SKM-1 (cell line): ENCODE measurements around the gene HAGH.

Source experiments
- DNase-seq: peaks from one replicate; lab custom pipeline; 2025; ENCODE audit not compliant: unreplicated experiment; lab: John Stamatoyannopoulos, UW

HAGH gene

GRCh38 chr16:1763521-1764511, 62.8 kb downstream of the HAGH start:
- no peak for DNase-seq

- DNase-seq: no peak
Measured at GRCh38 chr16:1762879-1763520, 63.6 kb downstream of the HAGH start.

- DNase-seq: no peak
Measured at GRCh38 chr16:1762196-1762878, 64.3 kb downstream of the HAGH start.

GRCh38 chr16:1761751-1762150, 64.9 kb downstream of the HAGH start:
- DNase-seq: no peak

- DNase-seq: no peak
Measured at GRCh38 chr16:1760911-1761310, 65.7 kb downstream of the HAGH start.

GRCh38 chr16:1759511-1759910, 67.1 kb downstream of the HAGH start:
- no peak for DNase-seq

- DNase-seq: no peak
Measured at GRCh38 chr16:1758923-1759322, 67.7 kb downstream of the HAGH start.

GRCh38 chr16:1757714-1758461, 68.7 kb downstream of the HAGH start:
- DNase-seq: no peak
